ENCODE measurements around the gene PBX2.
A peak's percentile ranks its signal among the peaks of the same experiment; 100 is the strongest.
"Not testable (repeated sequence)": the region's sequence is repeated elsewhere in the genome, so short reads cannot be mapped to it uniquely, and the experiment has no call there.

PBX2 gene

GRCh38 chr6:32190054-32190851 is at the start of gene PBX2:
Gene PBX2 (minus strand): TSS chr6:32190202. CDS start chr6:32189915, 287 bp downstream.
- DNase-seq (ENCODE audit: low read depth in 3 of 3), result peak; percentile 73 to 82 (median 75)

- DNase-seq (ENCODE audit: low read depth in 3 of 3), result no peak
Observed at GRCh38 chr6:32239462-32239861, 49.5 kb upstream of the PBX2 start.

- no peak for DNase-seq (ENCODE audit: low read depth in 3 of 3)
Observed at GRCh38 chr6:32234934-32235333, 44.9 kb upstream of the PBX2 start.

GRCh38 chr6:32226434-32226833 is 36.4 kb upstream of the PBX2 start:
- DNase-seq (ENCODE audit: low read depth in 3 of 3), result no peak

- no peak for DNase-seq (ENCODE audit: low read depth in 3 of 3)
Observed at GRCh38 chr6:32224696-32225095, 34.7 kb upstream of the PBX2 start.

- no peak for DNase-seq (ENCODE audit: low read depth in 3 of 3)
Observed at GRCh38 chr6:32223258-32224235, 33.5 kb upstream of the PBX2 start, which contains the start of gene NOTCH4. Gene NOTCH4 (minus strand): TSS chr6:32224067. CDS start chr6:32223928, 139 bp downstream.

- no peak for DNase-seq (ENCODE audit: low read depth in 3 of 3)
Observed at GRCh38 chr6:32222333-32223230, 32.6 kb upstream of the PBX2 start.

GRCh38 chr6:32220021-32220420 is 30.0 kb upstream of the PBX2 start:
- DNase-seq (ENCODE audit: low read depth in 3 of 3), result no peak

- DNase-seq (ENCODE audit: low read depth in 3 of 3), result no peak
Observed at GRCh38 chr6:32218167-32218566, 28.2 kb upstream of the PBX2 start.

- no peak for DNase-seq (ENCODE audit: low read depth in 3 of 3)
Observed at GRCh38 chr6:32216998-32217397, 27.0 kb upstream of the PBX2 start.

- DNase-seq (ENCODE audit: low read depth in 3 of 3), result no peak
Observed at GRCh38 chr6:32216285-32216684, 26.3 kb upstream of the PBX2 start.

GRCh38 chr6:32215617-32216016 is 25.6 kb upstream of the PBX2 start:
- DNase-seq (ENCODE audit: low read depth in 3 of 3), result no peak

- DNase-seq (ENCODE audit: low read depth in 3 of 3), result no peak
Observed at GRCh38 chr6:32214126-32214525, 24.1 kb upstream of the PBX2 start.

- no peak for DNase-seq (ENCODE audit: low read depth in 3 of 3)
Observed at GRCh38 chr6:32213649-32214048, 23.6 kb upstream of the PBX2 start.

GRCh38 chr6:32212076-32212760 is 22.2 kb upstream of the PBX2 start:
- no peak for DNase-seq (ENCODE audit: low read depth in 3 of 3)

- not testable (repeated sequence) for DNase-seq (ENCODE audit: low read depth in 3 of 3)
Observed at GRCh38 chr6:32211432-32211831, 21.4 kb upstream of the PBX2 start.

- DNase-seq (ENCODE audit: low read depth in 3 of 3), result no peak
Observed at GRCh38 chr6:32210191-32210601, 20.2 kb upstream of the PBX2 start.

- DNase-seq (ENCODE audit: low read depth in 3 of 3), result no peak
Observed at GRCh38 chr6:32208996-32209395, 19.0 kb upstream of the PBX2 start.

- DNase-seq (ENCODE audit: low read depth in 3 of 3), result no peak
Observed at GRCh38 chr6:32204268-32204715, 14.3 kb upstream of the PBX2 start.

GRCh38 chr6:32203426-32204267 is 13.6 kb upstream of the PBX2 start:
- DNase-seq (ENCODE audit: low read depth in 3 of 3), result no peak
